GM21529 (cell line): Measurements from ENCODE around the gene EIF1B.
"Not testable (repeated sequence)": the region's sequence is repeated elsewhere in the genome, so short reads cannot be mapped to it uniquely, and the experiment has no call there.

Experiments
- ATAC-seq: cut with Tn5 transposase; IDR thresholded peaks from one replicate; pipeline ENCODE4 v1.9.1; 2021; ENCODE audit not compliant: unreplicated experiment

EIF1B gene

DNA sequence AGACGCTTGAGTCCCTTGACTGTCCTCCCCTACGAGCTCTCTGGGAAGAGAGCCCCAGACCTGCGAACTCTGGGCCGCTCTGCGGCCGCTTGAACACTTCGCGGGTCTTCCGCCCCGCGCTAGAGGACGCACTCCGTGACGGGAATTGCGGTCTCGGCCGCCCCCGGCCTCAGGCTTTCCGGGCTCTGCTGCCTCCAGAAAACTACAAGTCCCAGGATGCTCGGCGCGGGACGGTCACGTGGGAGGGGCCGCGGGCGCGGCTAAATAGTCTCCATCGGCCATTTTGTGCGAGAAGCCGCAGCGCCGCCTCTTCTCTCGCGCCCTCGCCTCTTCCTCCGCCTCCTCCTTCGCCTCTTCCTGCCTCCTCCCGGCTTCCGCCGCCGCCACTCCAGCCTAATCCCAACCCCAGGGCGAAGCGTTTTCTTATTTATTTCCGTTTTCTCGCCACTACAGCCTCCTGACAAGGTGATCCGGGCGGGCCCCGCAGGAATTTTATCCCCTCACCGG is at the start of gene EIF1B:
TSS of gene EIF1B (plus strand) at position 290 of the 507 bp plus-strand sequence. CDS start 235 bp downstream, outside the sequence.
- peak; percentile 94 for ATAC-seq

DNA sequence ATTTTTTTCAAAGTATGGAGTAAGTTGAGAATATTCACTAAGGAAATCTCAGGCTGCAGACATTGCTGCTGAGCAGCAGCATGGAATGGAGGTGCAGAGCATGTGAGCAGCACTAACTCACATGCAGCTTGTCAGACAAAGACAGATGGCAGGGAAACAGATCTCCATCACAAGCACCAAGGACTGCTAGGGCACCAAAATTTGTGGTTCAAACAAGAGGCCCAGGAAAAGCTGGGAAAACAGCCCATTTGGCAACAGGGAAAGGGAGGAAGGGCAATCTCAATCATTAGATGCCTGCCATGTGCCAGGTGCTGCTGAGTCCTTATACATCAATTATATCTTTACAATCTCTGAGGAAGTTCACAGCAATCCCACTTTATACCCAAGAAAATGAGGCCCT is 47.2 kb upstream of the EIF1B start:
- ATAC-seq = no peak

DNA sequence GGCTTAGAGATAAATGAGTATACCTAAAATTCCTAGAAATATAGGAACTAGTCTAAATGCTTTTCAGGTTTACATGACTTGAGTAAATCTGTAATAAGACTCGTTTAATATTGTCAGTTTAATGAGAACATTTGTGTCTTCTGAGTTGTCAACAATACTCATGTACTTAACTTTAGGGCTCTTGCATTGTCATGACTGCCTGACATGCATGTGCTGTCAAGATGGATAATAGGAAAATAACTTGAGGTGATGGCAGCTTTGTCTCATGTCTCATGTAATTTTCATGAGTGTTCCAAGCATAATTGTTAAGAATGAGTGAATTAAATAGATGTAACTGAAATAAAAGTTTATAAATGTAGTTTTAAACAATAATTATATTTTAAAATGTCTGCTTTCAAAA is 45.1 kb upstream of the EIF1B start:
- ATAC-seq = no peak

DNA sequence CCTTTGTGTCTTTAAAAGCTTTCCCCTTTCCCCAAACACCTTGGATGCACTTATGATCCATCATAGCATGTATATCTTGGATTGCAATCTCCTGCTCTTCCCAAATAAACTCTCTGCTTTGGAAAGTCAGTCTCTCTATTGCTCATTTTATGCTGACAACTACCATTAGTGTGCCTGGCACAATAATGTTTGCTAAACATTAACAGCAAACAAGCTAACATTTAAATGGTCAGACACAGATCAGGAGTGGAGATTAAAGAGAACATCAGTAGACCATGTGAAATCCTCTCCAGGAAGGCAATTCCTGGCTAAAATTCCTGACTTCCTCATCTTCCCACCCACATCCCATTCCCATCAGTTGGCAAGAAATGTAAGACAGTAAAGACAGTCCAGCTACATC is 44.3 kb upstream of the EIF1B start:
- ATAC-seq = no peak

DNA sequence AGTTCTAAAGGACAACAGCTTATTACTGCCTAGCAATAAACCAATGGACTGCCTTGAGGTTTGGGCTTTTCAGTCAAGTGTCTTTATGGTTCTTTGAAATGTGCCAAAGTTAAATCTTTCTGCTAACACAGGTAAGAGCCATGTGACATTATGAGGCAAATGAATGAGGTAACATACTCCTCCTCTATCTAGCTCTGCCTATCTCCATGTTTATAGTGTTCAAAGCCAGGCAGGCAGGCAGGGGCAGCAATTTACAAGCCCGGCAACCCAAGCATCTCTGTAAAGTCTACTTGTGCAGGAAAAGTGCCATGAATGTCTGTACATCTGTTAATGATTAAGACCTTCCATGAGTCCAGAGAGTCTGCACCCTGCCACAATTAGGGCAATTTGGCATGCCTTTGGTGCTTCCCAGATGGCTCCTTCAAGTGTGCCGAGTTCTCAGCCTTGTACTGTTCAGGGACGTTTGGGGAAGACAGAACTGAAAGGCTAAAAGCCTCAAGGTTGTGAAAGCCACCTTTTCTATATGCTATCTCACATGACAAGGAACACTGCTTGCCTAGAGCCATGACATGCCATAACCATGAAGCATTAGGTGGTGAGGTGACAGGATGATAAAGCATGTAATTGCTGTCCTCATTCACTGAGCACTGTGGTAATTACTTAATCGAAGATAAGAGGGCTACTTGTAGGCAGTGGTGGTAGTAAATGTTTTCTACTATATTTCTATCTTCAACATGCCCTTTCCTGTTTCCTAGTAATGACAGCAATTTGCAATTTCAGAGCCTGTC is 41.4 kb upstream of the EIF1B start:
- no peak for ATAC-seq

DNA sequence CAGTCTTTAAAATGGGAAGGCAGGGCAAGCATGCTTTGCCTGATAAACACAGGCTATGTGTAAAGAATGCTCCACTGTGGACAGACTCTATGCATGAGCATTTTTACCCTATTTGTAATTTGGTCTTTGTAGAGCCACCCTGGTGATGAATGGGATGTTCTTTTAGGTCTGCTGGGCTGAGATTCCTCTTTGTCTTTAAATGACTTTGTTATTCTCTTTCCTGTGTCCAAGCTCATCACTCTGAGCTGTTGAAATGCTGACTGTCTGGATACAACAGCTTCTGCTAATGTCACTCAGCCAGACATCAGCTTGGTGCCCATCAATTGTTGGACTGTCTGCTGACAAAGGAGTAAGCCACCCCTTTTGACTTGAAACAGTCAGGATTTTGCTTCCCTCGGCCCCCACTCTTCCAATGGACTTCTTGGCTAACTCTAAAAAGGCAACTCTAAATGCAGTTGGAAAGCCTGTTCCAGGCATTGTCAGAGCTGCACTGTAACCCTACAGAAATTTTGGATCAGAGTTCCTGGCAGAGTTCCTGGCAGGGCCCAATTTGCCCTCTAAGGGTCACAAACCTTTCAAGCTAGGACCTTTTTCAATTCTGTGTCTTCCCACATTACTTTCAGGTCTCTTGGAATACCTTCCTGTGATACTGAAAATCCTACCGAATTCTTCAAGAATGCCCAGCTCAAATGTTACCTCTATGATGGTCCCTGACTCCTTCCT is 40.5 kb upstream of the EIF1B start:
- no peak for ATAC-seq

DNA sequence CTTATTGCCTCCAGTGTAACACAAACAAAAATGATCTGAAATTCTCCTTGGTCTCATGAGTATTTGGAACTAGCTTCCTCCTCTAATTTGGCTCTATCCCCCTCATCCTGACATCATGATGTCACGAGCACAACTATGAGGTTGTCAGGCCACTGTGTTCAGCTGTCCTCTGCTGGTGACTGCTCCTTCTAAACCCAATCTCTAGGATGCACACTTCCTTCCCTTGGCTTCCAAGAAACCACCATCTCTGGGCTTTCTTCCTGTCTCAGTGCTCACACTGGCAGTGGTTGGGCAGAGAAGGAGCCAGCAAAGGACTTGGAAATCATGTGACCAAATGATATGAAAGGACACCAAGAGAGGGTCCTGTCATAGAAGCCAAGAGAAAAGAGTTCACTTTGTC is 30.7 kb upstream of the EIF1B start:
- ATAC-seq = no peak

DNA sequence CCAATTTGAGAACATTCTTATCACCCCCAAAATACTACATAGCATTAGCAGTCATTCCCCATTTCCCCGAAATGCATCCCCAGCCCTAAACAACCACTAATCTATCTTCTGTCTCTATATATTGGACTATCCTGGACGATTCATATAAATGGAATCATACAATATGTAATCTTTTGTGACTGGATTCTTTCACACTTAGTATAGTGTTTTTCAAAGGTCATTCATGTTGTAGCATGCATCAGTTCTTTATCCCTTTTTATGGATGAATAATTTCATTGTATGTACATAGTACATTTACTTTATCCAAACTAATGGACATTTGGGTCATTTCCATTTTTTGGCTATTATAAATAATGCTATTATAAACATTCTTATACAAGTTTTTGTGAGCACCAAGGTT is 27.5 kb upstream of the EIF1B start:
- ATAC-seq = no peak

DNA sequence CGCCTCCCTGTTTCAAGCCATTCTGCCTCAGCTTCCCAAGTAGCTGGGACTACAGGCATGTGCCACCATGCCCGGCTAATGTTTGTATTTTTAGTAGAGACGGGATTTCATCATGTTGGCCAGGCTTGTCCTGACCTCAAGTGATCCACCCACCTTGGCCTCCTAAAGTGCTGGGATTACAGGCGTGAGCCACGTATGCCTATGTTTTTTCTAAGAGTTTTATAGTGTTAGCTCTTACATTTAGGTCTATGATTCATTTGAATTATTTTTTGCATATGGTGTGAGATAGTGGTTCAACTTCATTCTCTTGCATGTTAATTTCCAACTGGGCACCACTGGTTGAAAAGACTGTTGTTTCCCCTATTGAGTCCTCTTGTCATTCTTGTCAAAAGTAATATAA is 26.4 kb upstream of the EIF1B start:
- ATAC-seq = not testable (repeated sequence)

DNA sequence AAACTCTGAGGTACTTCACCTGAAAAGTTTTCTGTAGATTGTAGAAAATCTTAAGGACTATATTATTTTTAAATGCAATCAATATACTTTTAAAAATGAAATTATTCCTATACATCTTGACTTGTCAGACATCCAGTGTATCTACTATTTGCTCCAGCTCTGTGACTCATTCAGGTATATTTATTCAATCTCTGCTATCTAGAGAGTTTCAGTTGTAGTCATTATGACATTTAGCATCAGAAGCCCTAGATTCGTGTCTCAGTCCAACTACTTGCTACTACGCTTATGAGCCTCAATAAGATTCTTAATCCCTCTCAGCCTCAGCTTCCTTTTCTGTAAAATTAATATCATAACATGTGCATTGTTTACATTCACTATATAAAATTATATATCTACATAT is 22.3 kb upstream of the EIF1B start:
- no peak for ATAC-seq

DNA sequence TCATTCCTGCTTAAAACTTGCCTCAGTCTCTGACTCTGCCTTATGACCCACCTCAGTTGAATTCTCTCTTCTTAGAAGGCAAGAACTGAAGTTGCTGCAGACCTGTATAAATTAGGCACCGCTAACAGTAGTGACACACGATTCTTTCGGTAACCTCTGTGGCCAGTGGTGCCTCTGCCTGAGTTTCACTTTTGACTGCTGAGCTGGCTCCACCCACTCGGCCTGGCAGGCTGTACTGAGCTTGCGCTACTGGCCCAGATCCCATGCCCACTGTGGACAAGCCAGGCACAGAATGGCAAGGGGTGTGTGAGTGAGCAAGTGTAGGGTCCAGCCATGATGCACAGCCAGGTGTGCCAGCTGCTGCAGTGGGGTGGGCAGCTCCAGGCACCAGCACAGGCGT is 19.1 kb upstream of the EIF1B start:
- ATAC-seq = no peak

DNA sequence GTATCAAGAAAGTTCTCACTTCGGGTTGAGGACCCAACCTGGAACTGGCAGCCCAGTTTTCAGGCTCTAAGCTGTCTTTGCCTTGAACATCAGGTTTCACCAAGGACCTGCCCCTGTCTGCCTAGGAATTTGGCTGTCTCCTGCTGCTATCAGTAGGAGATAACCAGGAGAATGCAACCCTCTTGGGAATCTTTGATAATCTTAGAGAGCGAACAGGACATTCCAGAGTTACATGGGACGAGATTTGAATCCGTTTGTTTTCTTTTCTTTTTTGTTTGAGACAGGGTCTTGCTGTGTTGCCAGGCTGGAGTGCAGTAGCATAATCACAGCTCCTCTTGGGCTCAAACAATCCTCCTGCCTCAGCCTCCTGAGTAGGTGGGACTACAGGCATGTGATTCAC is 18.0 kb upstream of the EIF1B start:
- no peak for ATAC-seq

DNA sequence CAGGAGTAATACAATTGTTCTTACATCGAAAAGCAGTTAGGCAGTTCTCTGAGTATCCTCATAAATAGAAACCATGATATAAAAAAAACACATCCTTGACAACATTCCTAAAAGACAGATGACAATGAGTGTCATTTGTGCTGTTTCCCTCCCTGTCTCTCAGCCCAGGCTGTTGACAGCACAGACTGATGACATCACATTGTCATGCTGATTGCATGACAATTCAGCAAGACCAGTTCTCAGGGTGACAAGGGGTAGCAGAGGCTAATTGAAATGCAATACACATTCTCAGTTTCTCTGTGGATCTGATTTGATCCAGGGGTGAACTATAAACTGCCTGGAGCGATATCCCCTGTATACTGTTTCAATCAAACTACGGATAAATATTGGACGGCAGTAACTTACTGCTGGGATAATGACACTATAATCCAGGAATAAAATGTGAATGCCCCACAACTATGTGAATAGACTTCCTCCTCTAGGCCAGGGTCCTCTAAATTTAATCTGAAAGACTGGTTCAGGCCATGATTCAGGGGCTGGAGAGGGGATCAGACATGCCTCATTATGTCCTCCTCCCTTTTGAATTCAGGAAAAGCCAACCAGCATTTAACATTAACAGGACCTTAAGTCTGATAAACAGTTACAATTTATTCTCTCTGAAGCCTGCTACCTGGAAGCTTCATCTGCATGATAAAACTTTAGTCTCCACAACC is 16.7 kb upstream of the EIF1B start:
- no peak for ATAC-seq

DNA sequence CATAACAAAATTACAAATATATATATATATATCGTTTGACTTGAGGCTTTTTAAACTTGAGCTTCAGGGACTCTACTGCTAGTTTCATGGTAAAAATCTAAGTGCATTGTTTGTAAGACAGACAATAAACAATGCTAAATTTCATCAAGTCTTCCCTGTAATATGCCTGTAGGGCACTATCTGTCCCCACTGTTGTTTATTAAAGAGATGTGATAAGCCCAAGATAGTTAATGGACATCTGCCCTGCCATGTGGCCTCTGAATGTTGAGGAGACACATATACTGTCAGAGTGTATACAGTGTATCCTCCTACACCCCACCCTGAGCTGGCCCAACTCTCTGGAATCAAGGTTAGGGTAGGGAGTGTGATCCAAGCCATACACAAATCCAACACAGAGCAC is 15.1 kb upstream of the EIF1B start:
- no peak for ATAC-seq

DNA sequence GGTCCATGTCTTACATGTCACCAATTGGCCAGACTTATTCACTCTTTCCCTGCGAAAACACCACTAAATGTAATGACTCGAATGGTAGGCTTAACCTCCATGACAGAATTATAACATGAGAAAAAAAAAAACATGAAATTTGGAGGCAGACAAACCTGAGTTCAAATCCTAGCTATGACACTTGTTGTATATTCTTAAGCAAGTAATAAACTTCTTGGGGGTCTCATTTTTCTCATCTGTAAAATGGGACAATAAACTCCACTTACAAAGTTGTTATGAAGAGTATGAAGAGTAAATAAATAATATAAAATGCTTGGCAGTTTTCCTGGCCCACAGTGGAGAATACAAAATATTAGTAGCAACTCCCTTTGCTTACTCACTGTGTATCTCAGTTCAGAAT is 11.4 kb upstream of the EIF1B start:
- no peak for ATAC-seq

DNA sequence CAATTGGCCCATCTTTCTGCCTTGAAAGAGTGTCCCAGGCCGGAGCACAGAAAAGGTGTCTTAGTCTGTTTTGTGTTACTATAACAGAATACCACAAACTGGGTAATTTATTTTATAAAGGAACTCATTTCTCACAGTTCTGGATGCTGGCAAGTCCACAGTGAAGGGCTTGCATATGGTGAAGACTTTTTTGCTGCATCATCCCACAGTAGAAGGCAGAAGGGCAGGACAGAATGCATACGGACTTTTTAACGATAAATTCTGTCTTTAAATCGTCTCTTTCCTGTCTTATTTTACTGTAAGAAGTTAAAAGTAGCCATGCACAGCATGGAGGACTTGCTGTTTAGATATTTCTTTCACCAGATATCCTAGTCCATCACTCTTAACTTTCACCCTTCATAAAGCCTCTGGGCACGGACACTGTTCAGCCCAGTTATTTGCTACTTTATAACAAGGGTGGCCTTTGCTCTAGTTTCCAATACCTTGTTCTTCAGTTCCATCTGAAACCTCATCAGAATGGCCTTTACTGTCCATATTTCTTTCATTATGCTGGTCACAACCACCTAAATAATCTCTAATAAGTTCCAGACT is 10.3 kb upstream of the EIF1B start:
- no peak for ATAC-seq

DNA sequence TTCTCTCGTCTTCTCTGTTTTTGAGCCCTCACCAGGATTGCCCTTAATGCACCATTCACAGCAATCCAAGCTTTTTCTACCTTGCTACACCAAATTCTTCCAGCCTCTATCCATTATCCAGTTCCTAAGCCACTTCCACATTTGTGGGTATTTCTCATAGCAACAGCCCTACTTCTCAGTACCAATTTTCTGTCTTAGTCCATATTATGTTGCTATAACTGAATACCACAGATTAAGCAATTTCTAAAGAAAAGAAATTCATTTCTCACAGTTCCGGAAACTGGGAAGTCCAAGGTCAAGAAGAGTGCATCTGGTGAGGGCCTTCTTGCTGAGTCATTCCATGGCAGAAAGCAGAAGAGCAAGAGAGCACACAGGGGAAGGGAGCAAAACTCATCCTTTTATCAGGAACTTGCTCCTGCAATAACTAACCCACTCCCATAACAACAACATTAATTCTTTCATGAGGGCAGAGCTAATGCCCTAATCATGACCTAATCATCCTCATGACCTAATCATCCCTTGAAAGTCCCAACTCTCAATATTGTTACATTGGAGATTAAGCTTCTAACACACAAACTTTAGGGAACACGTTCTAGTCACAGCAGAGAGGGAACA is 9.7 kb upstream of the EIF1B start:
- ATAC-seq = no peak

DNA sequence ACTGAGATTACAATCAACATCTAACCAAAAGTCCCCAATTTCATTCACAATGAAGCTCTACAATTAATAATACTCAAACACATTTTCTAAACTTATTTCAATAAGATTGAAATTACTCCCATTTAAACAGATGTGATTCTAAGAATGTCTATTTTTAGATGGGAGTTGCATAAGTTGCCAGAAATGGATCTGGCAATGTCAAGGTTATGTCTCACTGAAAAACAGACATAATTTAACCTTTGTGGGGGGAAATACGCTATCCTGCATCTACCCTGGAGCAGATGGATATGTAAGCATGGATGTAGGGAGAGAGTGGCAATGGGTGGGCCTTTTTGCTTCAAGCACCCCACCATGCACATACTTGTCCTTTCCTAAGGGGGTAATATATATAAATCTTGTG is 6.7 kb upstream of the EIF1B start:
- ATAC-seq = no peak

DNA sequence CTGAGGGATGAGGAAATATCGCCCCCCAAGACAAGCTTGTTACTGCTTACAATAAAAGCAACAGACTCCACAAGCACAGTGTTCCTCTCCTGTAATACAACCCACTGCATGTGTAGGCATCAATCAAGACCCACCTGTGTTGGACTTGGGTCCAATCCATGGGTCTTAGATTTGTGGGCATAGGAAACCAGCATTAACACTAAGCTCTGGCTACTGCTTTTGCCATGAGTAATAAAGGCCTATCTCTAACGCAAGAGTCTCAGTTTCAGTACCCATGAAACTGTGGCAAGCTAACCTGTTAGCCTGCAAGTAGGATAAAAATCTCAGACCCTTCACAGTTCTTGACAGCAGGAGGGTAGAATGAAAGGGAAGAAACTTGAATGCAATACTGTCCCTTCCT is 5.2 kb upstream of the EIF1B start:
- ATAC-seq = no peak

DNA sequence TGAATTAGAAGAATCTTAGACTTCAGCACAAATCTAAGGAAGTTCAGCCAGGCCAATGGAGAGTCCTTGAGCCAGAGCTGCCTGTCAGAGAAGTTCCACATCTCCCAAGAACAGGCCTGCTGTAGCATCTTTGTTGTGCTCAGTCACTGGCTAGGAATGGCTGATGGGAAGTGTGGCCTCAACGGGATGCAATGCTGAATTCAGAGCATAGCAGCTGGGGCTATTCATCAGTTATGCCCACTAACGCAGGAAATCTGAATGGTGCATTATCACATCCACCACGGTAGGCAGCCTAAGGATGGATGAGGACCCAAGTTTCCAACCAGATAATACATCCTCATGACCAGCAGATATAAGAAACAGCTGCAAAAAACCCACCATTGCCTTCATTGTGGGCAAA is 3.2 kb upstream of the EIF1B start:
- ATAC-seq = no peak

DNA sequence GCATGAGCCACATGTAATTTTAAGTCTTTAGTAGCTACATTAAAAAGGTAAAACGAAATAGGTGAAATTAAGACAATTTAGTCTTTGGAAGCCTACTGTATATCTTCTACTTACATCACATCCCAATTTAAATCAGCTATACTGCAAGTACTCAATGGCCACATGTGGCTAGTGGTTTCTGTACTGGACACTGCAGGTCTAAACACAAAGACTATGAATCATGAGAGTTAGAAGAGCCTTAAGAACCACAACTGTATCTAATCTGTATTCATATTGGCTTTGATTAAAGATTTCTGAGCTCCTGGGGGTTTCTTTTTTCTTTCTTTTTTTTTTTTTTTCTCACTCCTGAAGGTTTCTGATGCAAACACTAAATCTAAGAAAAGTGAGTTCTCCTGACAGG is 2.3 kb upstream of the EIF1B start:
- ATAC-seq = no peak
